ENCODE data around the gene ST3GAL3.

ST3GAL3 gene

GRCh38 chr1:43914576-43915525 lies 207.5 kb downstream of the ST3GAL3 start:
- DNase-seq (ENCODE audit: low spot score) = no peak

GRCh38 chr1:43919906-43920305 lies 212.6 kb downstream of the ST3GAL3 start:
- no peak for DNase-seq (ENCODE audit: low spot score)

- no peak for DNase-seq (ENCODE audit: low spot score)
Measured at GRCh38 chr1:43921022-43921421, 213.7 kb downstream of the ST3GAL3 start.

GRCh38 chr1:43924516-43924915 lies 217.2 kb downstream of the ST3GAL3 start:
- DNase-seq (ENCODE audit: low spot score) = no peak

- DNase-seq (ENCODE audit: low spot score) = no peak
Measured at GRCh38 chr1:43925846-43926245, 218.5 kb downstream of the ST3GAL3 start.

GRCh38 chr1:43930168-43930948 lies 223.0 kb downstream of the ST3GAL3 start:
- no peak for DNase-seq (ENCODE audit: low spot score)

- DNase-seq (ENCODE audit: low spot score) = no peak
Measured at GRCh38 chr1:43930949-43931275, 223.6 kb downstream of the ST3GAL3 start.

GRCh38 chr1:43931711-43932660 lies 224.7 kb downstream of the ST3GAL3 start:
- no peak for DNase-seq (ENCODE audit: low spot score)

- no peak for DNase-seq (ENCODE audit: low spot score)
Measured at GRCh38 chr1:43932786-43933385, 225.6 kb downstream of the ST3GAL3 start.

- no peak for DNase-seq (ENCODE audit: low spot score)
Measured at GRCh38 chr1:43933386-43934100, 226.2 kb downstream of the ST3GAL3 start, which contains the start of gene ARTN. Gene ARTN, plus strand, starts transcription at chr1:43933801. Its CDS starts 1,856 bp downstream, at chr1:43935657.

- DNase-seq (ENCODE audit: low spot score) = no peak
Measured at GRCh38 chr1:43934101-43934985, 227.0 kb downstream of the ST3GAL3 start.

- no peak for DNase-seq (ENCODE audit: low spot score)
Measured at GRCh38 chr1:43934986-43935324, 227.6 kb downstream of the ST3GAL3 start.

- no peak for DNase-seq (ENCODE audit: low spot score)
Measured at GRCh38 chr1:43935711-43936427, 228.5 kb downstream of the ST3GAL3 start.

GRCh38 chr1:43936431-43937151 lies 229.3 kb downstream of the ST3GAL3 start:
- no peak for DNase-seq (ENCODE audit: low spot score)

GRCh38 chr1:43937179-43937865 lies 230.0 kb downstream of the ST3GAL3 start:
- DNase-seq (ENCODE audit: low spot score) = no peak

GRCh38 chr1:43938383-43938782 lies 231.0 kb downstream of the ST3GAL3 start:
- no peak for DNase-seq (ENCODE audit: low spot score)

GRCh38 chr1:43938892-43939587 lies 231.7 kb downstream of the ST3GAL3 start:
- no peak for DNase-seq (ENCODE audit: low spot score)
